COLO668 (cell line): ENCODE measurements around the gene GLIPR2.
"Not testable (repeated sequence)": the region's sequence is repeated elsewhere in the genome, so short reads cannot be mapped to it uniquely, and the experiment has no call there.

ENCODE experiments used
- DNase-seq: peaks from one replicate; lab custom pipeline; 2025; ENCODE audit not compliant: unreplicated experiment; lab: John Stamatoyannopoulos, UW

Gene GLIPR2

GRCh38 chr9:36136272-36136893, at the start of gene GLIPR2:
GLIPR2 (plus strand) TSS chr9:36136733; CDS start chr9:36136779, 46 bp downstream.
- peak; percentile 17 for DNase-seq

- DNase-seq: not testable (repeated sequence)
Observed at GRCh38 chr9:36087054-36087453, 49.5 kb upstream of the GLIPR2 start.

GRCh38 chr9:36088020-36088419, 48.5 kb upstream of the GLIPR2 start:
- DNase-seq: no peak

- no peak for DNase-seq
Observed at GRCh38 chr9:36091026-36091953, 45.2 kb upstream of the GLIPR2 start.

GRCh38 chr9:36092014-36092413, 44.5 kb upstream of the GLIPR2 start:
- no peak for DNase-seq

- no peak for DNase-seq
Observed at GRCh38 chr9:36092509-36093215, 43.9 kb upstream of the GLIPR2 start.

- no peak for DNase-seq
Observed at GRCh38 chr9:36093384-36093783, 43.1 kb upstream of the GLIPR2 start.

- DNase-seq: no peak
Observed at GRCh38 chr9:36099718-36100117, 36.8 kb upstream of the GLIPR2 start.

- DNase-seq: no peak
Observed at GRCh38 chr9:36100532-36100931, 36.0 kb upstream of the GLIPR2 start.

GRCh38 chr9:36101916-36102741, 34.4 kb upstream of the GLIPR2 start:
- no peak for DNase-seq

GRCh38 chr9:36102742-36103495, 33.6 kb upstream of the GLIPR2 start:
- peak; percentile 67 for DNase-seq

GRCh38 chr9:36109071-36109470, 27.5 kb upstream of the GLIPR2 start:
- no peak for DNase-seq

- DNase-seq: no peak
Observed at GRCh38 chr9:36110434-36110833, 26.1 kb upstream of the GLIPR2 start.

GRCh38 chr9:36112516-36112915, 24.0 kb upstream of the GLIPR2 start:
- DNase-seq: no peak

GRCh38 chr9:36113999-36114398, 22.5 kb upstream of the GLIPR2 start:
- DNase-seq: no peak

GRCh38 chr9:36116593-36116992, 19.9 kb upstream of the GLIPR2 start:
- no peak for DNase-seq

- no peak for DNase-seq
Observed at GRCh38 chr9:36118201-36118600, 18.3 kb upstream of the GLIPR2 start.

- DNase-seq: no peak
Observed at GRCh38 chr9:36118706-36119105, 17.8 kb upstream of the GLIPR2 start.

- no peak for DNase-seq
Observed at GRCh38 chr9:36119476-36119875, 17.1 kb upstream of the GLIPR2 start.

- no peak for DNase-seq
Observed at GRCh38 chr9:36120705-36121104, 15.8 kb upstream of the GLIPR2 start.
